GM04503 (cell line): ENCODE results near the gene LRIT1.
"Not testable (repeated sequence)": the region's sequence is repeated elsewhere in the genome, so short reads cannot be mapped to it uniquely, and the experiment has no call there.

ENCODE experiments used
- DNase-seq: peaks from one replicate; pipeline ENCODE4 v3.0.0-alpha.2; 2012; ENCODE audit warnings: low read depth

LRIT1 gene, protein sequence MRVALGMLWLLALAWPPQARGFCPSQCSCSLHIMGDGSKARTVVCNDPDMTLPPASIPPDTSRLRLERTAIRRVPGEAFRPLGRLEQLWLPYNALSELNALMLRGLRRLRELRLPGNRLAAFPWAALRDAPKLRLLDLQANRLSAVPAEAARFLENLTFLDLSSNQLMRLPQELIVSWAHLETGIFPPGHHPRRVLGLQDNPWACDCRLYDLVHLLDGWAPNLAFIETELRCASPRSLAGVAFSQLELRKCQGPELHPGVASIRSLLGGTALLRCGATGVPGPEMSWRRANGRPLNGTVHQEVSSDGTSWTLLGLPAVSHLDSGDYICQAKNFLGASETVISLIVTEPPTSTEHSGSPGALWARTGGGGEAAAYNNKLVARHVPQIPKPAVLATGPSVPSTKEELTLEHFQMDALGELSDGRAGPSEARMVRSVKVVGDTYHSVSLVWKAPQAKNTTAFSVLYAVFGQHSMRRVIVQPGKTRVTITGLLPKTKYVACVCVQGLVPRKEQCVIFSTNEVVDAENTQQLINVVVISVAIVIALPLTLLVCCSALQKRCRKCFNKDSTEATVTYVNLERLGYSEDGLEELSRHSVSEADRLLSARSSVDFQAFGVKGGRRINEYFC

DNA sequence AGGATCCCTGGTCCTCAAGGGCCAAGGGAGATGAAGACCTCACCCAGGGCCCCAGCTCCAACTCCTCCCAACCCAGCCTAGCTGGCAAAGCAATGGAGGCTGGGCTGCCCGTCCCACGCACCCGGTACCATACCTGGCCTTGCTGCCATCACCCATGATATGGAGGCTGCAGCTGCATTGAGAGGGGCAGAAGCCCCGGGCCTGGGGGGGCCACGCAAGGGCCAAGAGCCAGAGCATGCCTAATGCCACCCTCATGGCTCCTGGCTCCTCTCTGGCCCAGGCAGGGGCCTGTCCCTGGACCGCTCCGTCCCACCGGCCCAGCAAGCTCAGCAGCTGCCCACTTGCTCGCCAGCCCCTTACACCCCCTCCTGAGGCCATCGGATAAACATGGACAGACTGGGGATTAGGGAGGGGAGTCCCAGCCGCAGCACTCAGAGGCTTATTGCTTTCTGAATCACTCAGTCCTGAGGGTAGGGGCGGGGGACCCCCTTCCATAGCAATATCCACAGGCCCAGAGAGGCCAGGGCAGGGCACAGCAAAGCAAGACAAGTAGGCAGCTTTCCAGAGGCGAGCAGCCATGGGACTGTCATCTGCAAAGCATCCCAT, at the start of gene LRIT1:
Gene LRIT1 (minus strand): TSS at position 362 of the 606 bp plus-strand sequence. CDS start 107 bp downstream, at position 255.
- no peak for DNase-seq

DNA sequence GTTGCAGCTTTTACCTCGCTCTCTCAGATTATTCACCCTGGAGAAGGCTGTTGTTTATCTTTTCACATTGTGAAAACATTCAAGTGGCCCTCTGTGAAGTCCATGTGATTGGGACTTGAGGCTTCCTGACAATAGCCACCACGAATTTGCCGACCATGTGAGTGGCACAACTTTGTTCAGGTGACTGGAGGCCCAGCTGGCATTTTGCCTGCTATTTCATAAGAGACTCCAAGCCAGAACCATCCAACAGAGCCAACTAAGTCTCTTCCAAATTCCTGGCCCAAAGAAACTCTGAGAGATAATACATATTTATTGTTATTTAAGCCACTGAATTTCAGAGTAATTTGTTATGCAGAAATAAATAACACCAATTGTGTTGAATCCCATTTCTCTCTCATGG, 48.9 kb upstream of the LRIT1 start:
- no peak for DNase-seq

DNA sequence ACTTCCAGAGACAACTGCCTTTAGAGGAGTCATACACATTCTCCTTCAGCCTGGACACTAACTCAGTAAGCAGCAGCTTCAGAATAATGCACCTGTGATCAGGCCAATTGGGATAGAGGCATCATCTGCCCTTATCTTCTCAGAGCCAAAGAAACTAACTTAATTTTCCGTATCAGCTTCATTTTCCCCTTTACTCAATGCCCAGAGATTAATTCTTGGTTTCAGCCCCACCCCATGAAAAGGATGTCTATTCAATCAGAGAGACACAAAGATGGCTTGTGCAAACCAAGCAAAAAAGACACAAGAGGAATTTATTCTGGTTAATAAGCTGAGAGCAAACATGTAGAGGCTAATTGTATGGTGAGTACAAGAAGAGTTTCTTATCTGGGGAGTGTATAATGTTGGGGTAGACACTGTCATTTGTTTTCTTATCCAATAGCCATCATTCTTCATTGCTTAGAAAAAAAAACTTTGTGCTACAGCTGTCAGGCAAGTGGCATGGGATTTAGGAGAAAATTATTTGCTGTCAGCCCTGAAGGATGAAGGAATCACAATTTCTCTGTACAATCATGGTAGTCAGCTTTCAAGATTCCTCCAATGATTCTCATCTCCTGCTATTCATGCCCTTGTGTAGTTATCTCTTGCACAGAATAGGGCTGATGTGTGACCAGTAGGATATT, 48.3 kb upstream of the LRIT1 start:
- no peak for DNase-seq

DNA sequence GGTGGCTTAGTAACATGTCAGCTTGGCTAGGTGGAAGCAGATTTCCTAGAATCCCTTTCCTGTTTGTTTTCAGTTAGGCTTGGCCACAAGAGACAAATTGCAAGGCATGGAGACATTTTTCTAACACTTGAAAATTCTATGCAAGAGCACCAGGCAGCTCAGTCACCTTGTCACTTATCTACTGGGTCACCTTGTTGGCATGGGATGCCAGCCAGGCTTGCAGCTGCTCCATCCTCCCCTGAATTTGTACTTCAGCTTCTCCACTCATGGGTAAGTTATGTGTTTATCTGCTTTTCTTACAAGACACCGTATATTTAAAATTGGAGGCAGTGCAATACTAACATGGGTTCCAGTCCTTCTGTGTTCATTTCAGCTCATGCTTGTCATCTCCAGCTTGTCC, 46.8 kb upstream of the LRIT1 start:
- no peak for DNase-seq

DNA sequence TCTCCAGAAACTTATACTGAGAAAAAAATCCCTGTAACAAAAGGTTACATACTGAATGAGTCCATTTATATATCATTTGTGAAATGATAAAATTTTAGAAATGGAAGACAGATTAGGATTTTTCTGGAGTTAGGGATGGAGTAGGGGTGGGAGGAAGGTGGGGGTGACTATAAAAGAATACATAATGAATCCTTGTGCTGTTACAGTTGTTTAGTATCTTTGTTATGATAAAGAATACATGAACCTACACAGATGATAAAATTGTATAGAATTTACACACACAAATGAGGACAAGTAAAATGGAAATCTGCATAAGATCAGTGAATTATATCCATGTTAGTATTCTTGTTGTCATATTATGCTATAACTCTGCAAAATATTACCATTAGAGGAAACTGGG, 45.3 kb upstream of the LRIT1 start:
- DNase-seq: no peak

DNA sequence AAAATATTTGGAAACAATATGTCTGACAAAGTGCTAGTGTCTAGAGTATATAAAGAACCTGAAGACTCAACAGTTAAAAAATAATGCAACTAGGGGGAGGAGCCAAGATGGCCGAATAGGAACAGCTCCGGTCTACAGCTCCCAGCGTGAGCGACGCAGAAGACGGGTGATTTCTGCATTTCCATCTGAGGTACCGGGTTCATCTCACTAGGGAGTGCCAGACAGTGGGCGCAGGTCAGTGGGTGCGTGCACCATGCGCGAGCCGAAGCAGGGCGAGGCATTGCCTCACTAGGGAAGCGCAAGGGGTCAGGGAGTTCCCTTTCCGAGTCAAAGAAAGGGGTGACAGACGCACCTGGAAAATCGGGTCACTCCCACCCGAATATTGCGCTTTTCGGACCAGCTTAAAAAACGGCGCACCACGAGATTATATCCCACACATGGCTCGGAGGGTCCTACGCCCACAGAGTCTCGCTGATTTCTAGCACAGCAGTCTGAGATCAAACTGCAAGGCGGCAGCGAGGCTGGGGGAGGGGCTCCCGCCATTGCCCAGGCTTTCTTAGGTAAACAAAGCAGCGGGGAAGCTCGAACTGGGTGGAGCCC, 38.6 kb upstream of the LRIT1 start:
- not testable (repeated sequence) for DNase-seq

DNA sequence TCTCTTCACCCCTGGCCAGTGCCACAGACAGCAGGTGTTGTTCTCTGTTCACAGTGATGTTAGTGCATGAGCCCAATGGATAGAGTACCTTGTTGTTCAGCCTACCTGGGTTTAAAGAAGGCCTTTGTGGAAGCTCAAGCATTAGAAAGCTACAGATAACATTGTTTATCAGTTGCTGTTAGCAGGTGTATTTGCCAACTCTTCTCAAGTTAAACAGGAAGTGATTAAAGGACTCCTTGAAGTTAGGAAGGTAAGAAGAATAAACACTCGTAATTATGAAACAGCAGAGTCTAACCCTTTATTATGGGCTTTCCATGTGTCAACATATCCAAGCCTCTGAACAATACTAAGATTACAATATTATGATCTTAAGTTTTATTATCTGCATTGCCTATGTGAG, 29.4 kb upstream of the LRIT1 start:
- DNase-seq: no peak

DNA sequence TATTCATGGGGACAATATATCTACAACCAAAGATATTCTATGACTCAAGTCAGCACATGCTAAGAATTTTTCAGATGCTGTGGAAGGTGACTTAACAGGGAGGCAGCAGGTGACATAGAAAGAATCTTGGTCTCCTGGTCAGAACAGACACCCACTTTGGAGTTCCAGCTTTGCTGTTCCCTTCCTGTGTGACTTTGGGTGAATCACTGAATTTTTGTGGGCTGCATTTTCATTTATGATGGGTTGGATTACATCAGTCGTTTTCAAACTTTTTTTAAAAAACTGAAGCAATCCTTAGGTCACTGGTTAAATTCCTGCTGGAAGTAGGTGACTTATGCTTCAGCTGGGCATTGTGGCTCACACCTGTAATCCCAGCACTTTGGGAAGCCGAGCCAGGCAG, 28.4 kb upstream of the LRIT1 start:
- DNase-seq: peak; percentile 62

DNA sequence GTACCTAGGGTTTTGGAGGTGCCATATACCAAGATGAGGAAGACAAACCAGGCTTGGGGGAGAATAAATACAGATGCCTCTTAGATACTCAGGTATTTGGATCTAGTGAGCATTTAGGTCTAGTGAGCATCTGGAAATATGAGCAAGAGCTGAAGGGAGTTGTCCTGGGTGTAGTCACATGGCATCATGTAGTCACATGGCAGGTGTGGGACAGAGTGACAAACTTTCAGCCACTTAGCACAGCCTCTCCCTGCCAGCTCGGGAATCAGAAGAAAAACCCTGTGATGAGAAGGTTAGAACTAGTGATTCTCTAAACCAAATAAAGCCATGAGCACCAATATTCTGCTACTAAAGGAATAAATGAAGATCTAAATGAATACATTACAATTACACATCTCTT, 27.8 kb upstream of the LRIT1 start:
- DNase-seq: no peak

DNA sequence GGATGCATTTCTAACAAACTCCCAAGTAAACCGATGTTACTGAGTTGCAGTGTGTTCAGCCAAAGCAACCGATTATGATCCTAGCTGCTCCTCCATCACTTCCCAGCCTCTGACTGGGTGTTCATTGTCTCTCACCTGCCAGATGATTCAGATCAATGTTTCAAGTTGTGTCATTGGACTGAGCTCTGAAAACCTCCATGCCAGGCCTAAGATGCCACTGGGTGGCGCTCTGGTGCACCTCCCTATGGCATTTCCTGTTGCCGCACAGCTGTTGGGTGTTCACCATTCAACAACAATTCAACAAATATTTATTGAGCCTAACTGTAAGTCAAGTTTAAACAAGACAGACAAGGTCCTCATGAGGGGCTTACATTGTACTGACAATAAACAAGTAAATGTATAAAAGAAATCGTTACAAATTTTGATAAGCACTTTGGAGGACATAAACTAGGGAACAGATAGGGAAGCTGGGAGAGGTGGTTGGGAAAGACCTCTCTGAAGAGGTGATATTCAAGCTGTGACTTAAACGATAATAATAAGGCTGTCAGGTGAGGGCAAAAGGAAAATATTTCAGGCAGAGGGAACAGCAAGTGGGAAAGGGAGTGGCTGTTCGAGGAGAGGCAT, 26.3 kb upstream of the LRIT1 start:
- no peak for DNase-seq

DNA sequence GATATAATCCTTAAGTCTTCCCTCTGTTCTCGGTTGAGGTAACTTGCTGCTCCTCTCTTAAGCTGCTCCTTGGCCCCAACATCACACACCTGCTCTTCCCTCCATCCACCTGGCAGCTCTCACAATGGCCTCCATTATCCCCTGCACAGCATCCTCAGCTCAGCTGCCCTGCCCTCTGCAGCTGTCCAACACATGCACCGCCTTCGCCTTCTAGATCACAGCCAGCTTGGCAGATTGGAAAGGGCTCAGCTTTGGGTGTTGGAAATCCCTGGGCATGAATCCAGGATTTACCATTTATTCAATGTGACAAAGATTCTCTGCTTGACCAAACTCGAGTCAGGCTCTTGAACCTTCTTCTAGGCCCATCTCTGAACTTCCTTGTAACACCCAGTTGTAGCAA, 24.1 kb upstream of the LRIT1 start:
- DNase-seq: no peak

DNA sequence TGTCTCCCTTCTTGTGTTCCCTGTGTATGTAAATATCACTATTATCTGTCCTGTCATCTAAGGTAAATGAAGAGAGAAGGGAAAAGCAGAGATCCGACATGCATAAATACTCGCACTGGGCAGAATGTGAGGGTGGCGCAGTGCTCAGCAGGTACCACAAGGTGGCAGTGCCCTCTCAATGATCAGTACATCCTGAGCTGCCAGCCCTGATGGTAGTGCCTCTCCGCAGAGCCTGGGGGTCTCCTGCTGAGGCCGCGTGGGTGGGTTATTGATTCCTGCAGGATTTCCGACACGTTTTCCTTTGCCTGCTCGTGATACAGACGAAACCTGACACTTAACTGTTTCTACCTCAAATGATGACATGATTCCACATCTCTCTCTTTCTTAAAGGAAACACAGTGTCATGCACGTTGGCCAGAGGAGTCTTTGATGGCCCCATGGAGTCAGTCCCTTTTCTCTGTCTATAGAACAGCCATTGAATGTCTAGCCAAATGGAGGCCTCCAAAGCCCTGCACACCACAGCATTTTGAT, 23.3 kb upstream of the LRIT1 start:
- DNase-seq: no peak

DNA sequence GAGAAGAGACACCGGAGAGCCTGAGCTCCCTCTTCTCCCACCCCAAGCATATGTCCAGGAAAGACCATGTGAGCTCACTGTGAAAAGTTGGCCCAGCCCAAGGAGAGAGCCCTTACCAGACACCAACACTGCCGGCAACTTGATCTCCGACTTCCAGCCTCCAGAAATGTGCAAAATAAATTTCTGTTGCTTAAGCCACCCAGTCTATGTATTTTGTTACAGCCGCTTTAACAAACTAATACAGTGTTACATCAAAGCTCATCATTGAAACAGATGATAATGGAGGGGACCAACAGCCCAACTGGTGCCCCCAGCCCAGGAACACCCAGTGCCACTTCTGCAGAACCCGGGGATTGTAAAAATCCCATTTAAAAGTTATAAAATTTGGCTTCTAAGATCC, 22.4 kb upstream of the LRIT1 start:
- no peak for DNase-seq

DNA sequence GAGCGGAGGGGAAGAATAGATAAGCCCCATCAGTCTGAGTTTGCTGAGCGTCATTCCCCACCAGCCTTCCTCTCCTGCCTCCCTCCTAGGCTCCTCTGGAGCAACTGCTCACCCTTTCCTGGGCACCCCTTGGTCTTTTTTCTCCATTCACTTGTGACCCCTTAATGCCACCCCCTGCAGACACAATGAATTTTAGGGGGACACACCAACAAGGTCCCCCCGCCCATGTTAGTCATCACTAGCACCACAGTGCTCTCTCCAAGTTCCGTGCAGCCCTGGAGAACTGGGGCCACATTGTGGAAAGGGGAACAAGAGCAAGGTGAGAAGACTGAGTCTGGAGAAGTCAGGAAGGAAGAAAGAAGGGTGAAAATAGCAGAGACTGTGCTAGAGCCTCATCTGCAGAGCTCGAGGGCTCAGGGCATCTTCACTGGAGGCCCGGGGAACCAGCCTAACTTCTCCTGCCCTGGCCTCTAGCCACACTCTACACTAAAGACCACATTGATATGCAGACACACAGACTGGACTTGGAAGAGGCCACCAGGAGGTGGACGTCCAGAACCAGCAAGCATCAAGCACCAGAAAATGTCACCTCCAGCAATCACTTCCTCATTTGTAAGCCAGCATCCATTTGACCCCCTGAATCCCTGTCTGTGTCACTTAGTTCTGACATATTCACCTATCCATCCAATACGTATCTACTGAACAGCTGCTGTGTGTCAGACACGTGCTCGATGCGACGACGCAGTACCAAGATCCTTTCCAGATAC, 21.0 kb upstream of the LRIT1 start:
- DNase-seq: no peak

DNA sequence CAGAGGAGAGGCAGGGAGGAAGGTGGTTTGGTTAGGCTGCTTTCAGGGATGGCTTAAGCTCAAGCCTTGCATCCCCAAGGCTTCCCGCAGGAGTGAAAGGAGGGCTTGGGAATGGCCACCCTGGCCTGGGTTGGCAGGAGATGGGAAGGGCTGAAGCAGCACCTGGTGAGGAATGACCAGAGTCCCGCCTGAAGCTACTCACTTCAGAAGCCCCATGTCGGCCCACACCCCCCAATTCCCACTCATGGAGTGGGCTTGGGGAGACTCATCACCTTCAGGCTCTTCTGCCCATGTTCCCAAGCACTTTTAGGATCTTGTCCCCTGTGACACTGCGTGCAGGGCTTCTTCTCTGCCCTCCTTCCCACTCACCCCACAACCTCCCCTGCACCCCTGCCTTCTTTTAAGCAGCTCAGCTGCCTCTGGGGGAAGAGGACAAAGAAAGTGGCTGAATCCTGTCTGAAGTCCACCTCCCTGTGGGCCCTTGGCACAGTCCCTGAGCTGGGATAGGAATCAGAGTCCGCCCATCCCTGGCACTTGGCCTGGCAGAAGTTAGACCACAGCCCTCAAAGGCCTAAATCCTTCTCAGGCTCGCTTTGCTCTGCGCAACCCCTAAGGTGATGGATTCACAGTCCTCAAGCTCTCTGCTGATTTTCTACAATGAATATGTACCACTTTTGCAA, 20.0 kb upstream of the LRIT1 start:
- DNase-seq: no peak

DNA sequence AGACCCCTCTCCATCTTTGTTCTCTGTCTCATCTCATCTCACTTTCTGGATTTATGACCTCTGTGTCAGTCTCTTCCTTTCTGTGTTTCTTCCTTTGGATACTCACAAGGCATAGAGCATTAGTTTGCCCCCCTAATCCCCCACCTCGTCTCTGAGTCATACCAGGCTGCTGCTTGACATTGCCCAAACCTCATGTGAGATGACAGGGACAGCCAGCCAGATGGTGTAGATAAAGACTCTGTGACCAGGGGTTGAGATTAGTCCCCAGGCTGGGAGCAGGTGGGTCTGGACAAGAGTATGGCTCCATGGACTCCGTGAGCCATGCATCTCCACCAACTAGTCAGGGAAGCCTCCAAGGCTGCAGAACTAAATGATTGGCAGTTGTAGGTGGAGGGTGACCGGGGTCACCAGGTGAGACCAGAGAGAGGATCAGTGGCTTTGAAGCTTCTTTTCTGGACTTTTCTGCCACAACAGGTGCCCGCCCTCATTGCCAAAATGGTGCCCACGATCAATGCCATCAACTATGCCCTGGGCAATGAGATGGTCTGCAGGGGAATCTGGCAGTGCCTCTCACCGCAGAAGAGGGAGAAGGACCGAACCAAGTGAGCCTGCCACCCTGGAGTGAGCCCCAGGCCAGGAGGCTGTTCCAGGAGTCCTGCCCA, 16.8 kb upstream of the LRIT1 start:
- DNase-seq: no peak

DNA sequence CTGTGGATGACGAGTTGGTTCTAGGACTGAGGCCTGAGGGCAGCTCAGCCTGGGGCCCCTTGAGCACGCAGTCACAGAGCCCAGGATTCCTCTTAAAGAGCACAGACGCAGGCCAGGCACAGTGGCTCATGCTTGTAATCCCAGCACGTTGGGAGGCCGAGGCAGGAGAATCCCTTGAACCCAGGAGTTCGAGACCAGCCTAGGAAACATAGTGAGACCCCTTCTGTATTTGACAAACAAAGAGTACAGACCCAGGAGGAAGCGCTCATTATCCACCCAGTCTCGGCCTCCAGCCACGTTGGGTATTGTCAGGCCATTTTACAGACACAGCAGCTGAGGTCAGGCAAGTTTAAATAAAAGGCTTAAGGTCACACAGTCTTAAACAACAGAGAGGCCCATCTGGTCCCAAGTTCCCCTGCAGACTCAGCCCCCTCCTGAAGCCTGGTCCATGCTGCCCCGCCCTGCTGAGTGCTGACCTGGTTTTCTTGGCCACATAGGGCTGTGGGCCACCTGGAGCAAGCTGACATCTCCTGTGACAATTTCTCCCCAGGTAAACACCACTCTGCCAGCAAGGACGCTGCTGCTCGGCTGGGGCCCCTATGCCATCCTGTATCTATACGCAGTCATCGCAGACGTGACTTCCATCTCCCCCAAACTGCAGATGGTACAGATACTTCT, 16.1 kb upstream of the LRIT1 start:
- DNase-seq: no peak

DNA sequence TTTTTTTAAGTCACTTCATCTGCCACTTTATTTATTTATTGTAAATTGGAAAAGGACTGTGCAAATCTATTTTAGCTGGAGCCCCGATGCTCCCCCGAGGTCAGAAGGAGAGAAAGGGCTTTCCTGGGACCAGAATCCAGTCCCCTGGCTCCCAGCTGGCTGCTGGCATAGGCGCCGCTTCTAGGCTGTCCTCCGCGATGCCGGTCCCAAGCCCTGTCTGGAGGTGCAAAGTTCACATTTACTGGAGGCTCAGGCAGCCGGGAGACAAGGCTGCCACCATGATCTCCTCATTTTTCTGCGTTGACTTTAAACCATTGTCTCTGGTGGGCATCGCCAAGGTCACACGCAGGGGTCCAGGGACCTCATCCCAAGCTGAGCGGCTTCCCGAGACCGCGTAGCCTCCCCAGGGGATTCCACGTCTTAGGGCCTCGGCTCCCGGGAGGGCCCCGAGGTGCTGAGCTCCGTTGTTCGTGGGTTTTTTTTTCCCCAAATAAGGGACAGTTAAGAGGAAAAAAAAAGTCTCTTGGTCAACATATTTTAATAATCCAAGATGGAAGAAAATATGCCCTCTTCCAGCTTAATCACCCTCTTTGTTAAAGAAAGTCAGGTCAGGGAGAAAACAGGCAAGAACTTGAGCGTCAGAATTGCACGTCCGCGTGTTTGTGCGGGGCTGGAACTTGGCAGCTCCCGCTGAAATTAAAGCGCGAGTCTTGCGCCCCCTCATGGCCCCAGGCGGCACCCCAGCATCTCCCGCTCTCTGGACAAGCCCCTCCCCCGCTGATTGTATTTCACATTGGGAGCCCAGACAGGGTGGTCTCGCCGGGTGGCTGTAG, 15.4 kb upstream of the LRIT1 start:
- DNase-seq: no peak
